Measurements from ENCODE around the gene TNS3.

- TF ChIP-seq CTCF (IDR thresholded peaks at IDR 0.05; ENCODE audit: low read length) = no peak
- TF ChIP-seq EZH2 (optimal IDR thresholded peaks at IDR 0.05; ENCODE audit: low read depth, low read length) = no peak
- TF ChIP-seq EZH2phosphoT487 (IDR thresholded peaks at IDR 0.05; ENCODE audit: low read length) = no peak
Observed at GRCh38 chr7:47370461-47371042, 211.4 kb downstream of the TNS3 start.
